ENCODE results near the gene TRABD2A. TPM values are rescaled to one million over a fixed set of nuclear protein-coding genes. Genes with fewer than 3 reads are reported as not detected.

The TRABD2A gene
- total RNA-seq, 2 experiments from 2014 or later: 1.6 to 1.9 TPM

GRCh38 chr2:84906900-84907714 is 26.2 kb upstream of the TRABD2A start:
- Histone ChIP-seq H3K4me3 (ENCODE audit: low read depth, low read length, poor library complexity, severe bottlenecking) (peak overlapping the region; percentile 95), H2AFZ (ENCODE audit: low read length) (no peak overlapping the region), H3K9me3 (ENCODE audit: low read length) (no peaks in the 10 kb centered on the region), H3K36me3 (ENCODE audit: insufficient read depth, low read length) (peaks cover 20% of the 10 kb centered on the region), H3K9me2 (ENCODE audit: insufficient read depth, low read length) (no peaks in the 10 kb centered on the region), H4K20me1 (ENCODE audit: insufficient read depth, low read length) (peaks cover 6% of the 10 kb centered on the region; the same call in 1 of the 2 replicates), H3K4me2 (ENCODE audit: low read length) (peak overlapping the region; percentile 92), H3K4me1 (ENCODE audit: insufficient read depth, low read length, poor library complexity, severe bottlenecking) (peaks cover 15% of the 10 kb centered on the region), H3K79me2 (ENCODE audit: insufficient read depth, low read depth, low read length) (peaks cover 14% of the 10 kb centered on the region), H3K27ac (ENCODE audit: low read depth, low read length, poor library complexity, severe bottlenecking) (peak overlapping the region; percentile 51)
- intact Hi-C loops (cut with micrococcal nuclease; ENCODE audit: unreplicated experiment): no loop called here
- BruUV-seq (replicated peaks): no TSS peak
- DNase-seq (ENCODE audit: low spot score): peak; percentile 74
- ChIA-PET CTCF (ENCODE audit: unreplicated experiment) (interaction anchor here (2.1 kb wide), 1 partner anchor 19 kb away, joined by 12 read pairs; no protein-coding TSS in a partner anchor), POLR2A (interaction anchor here (0.6 to 3.7 kb wide), 11 partner anchors 9 to 1715 kb away, joined by 3 to 41 read pairs (median 5); no protein-coding TSS in a partner anchor)
- no peak for TF ChIP-seq EZH2phosphoT487 (IDR thresholded peaks at IDR 0.05; ENCODE audit: borderline replicate concordance, low read depth, low read length)
- TF ChIP-seq CTCF (conservative IDR thresholded peaks at IDR 0.05; ENCODE audit: low read length): no peak

- peak overlapping the region; percentile 51 for H3K27ac ChIP-seq (ENCODE audit: low read depth, low read length, poor library complexity, severe bottlenecking)
- peak overlapping the region; percentile 95 for H3K4me3 ChIP-seq (ENCODE audit: low read depth, low read length, poor library complexity, severe bottlenecking)
- CTCF ChIA-PET (ENCODE audit: unreplicated experiment): interaction anchor here (2.1 kb wide), 1 partner anchor 20 kb away, joined by 12 read pairs; no protein-coding TSS in a partner anchor
- no peak overlapping the region for H2AFZ ChIP-seq (ENCODE audit: low read length)
- BruUV-seq (replicated peaks): TSS peak; percentile 100
- H3K9me2 ChIP-seq (ENCODE audit: insufficient read depth, low read length): no peaks in the 10 kb centered on the region
- intact Hi-C loops (cut with micrococcal nuclease; ENCODE audit: unreplicated experiment): no loop called here
- no peak for DNase-seq (ENCODE audit: low spot score)
- peaks cover 15% of the 10 kb centered on the region for H3K4me1 ChIP-seq (ENCODE audit: insufficient read depth, low read length, poor library complexity, severe bottlenecking)
- H3K9me3 ChIP-seq (ENCODE audit: low read length): no peaks in the 10 kb centered on the region
- POLR2A ChIA-PET: interaction anchor here (0.6 to 3.7 kb wide), 12 partner anchors 8 to 1714 kb away, joined by 3 to 41 read pairs (median 5); no protein-coding TSS in a partner anchor
- no peak for TF ChIP-seq EZH2phosphoT487 (IDR thresholded peaks at IDR 0.05; ENCODE audit: borderline replicate concordance, low read depth, low read length)
- TF ChIP-seq CTCF (conservative IDR thresholded peaks at IDR 0.05; ENCODE audit: low read length): no peak
- peaks cover 14% of the 10 kb centered on the region for H3K79me2 ChIP-seq (ENCODE audit: insufficient read depth, low read depth, low read length)
- peaks cover 20% of the 10 kb centered on the region for H3K36me3 ChIP-seq (ENCODE audit: insufficient read depth, low read length)
- peaks cover 6% of the 10 kb centered on the region; the same call in 1 of the 2 replicates for H4K20me1 ChIP-seq (ENCODE audit: insufficient read depth, low read length)
- peak overlapping the region; percentile 92 for H3K4me2 ChIP-seq (ENCODE audit: low read length)
These were observed 25.4 kb upstream of the TRABD2A start for GRCh38 chr2:84906108-84906899.
